SK-N-SH (cell line): ENCODE data around the gene CCDC192.

ENCODE experiments used
- CHD2 ChIP-seq: fragments of 150-350 bp; IDR thresholded peaks from 2 replicates; pipeline ENCODE4 v1.6.1; 2018; ENCODE audit warnings: low read length; ENCODE audit not compliant: partially characterized antibody
- EP300 ChIP-seq, 2 experiments: IDR thresholded peaks; 2 replicates each; pipeline versions ENCODE4 v1.4.0 to v1.6.1; 2012; ENCODE audit warnings: borderline replicate concordance in 1 of 2, low read depth in 1 of 2, low read length in 1 of 2
- FOXJ3 ChIP-seq: sonication (generic); formaldehyde crosslinking; IDR thresholded peaks from 2 replicates; pipeline ENCODE4 v1.5.1; 2020; ENCODE audit warnings: mild to moderate bottlenecking, missing genetic modification reagents
- GATA2 ChIP-seq: sonication (generic); formaldehyde crosslinking; IDR thresholded peaks from 2 replicates; pipeline ENCODE4 v1.5.0; 2020; ENCODE audit warnings: mild to moderate bottlenecking, missing genetic modification reagents
- POLR2AphosphoS5 ChIP-seq: IDR thresholded peaks from 2 replicates; pipeline ENCODE4 v1.6.1; 2012; ENCODE audit warnings: low read depth, low read length
- RAD21 ChIP-seq: IDR thresholded peaks from 2 replicates; pipeline ENCODE4 v1.6.1; 2012; ENCODE audit warnings: mild to moderate bottlenecking, low read length
- RCOR1 ChIP-seq: fragments of 150-350 bp; IDR thresholded peaks from 2 replicates; pipeline ENCODE4 v1.6.1; 2017; ENCODE audit warnings: antibody characterized with exemption, low read length
- RFX5 ChIP-seq: IDR thresholded peaks from 2 replicates; pipeline ENCODE4 v1.6.1; 2012; ENCODE audit warnings: mild to moderate bottlenecking, improper control_type of control experiment, low read length
- SIN3A ChIP-seq: IDR thresholded peaks from 2 replicates; pipeline ENCODE4 v1.6.1; 2012; ENCODE audit warnings: low read depth, mild to moderate bottlenecking, low read length, moderate library complexity, borderline replicate concordance
- SMC3 ChIP-seq: IDR thresholded peaks from 2 replicates; pipeline ENCODE4 v1.6.1; 2012; ENCODE audit warnings: low read depth, low read length, improper control_type of control experiment
- TEAD4 ChIP-seq: IDR thresholded peaks from 2 replicates; pipeline ENCODE4 v1.4.0; 2012; ENCODE audit warnings: mild to moderate bottlenecking, borderline replicate concordance; ENCODE audit not compliant: insufficient read depth
- YY1 ChIP-seq: IDR thresholded peaks from 2 replicates; pipeline ENCODE4 v1.4.0; 2012; ENCODE audit warnings: low read depth, mild to moderate bottlenecking
- TF ChIP-seq, protein P1 (sequence below): fragments of 200-600 bp; sonication (generic); IDR thresholded peaks from 2 replicates; pipeline ENCODE4 v1.6.1; 2017; ENCODE audit warnings: antibody characterized with exemption, mild to moderate bottlenecking, moderate library complexity
- TF ChIP-seq, protein P2 (sequence below): IDR thresholded peaks from 2 replicates; pipeline ENCODE4 v1.6.1; 2012; ENCODE audit warnings: mild to moderate bottlenecking, low read depth, low read length, moderate library complexity

DNA sequence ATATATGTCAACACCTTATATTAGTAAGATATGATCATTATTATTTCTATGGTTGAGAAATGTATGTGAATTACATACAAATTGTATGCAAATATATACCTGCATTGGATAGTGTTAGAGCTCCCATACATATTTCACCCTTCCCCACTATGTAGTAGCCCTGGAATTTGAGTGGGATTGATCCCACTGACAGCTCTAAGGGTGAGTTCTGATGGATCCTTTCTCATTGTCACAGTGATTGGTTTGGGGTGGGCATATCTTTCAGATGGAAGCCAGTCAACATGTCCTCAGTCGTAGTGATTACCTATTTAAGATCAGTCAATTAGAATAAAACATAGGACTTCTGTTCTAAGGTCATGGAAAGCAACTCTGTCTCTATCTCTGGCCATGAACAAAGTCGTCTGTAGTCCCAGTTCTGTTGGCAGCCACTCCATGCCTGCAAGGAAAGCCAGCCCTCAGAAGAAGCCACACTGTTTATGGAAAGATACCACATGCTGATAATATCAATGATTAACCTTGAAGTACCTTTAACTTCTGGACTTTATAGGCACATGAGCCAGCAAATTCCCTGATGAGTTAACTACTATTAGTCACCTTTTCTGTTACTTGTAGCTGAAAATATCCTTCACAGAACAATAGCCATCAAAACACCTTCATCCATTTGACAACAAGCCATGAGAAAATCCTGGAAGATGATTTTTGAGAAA is 5.1 kb upstream of the CCDC192 start:
- TF ChIP-seq EP300 (IDR thresholded peaks at IDR 0.05; ENCODE audit: borderline replicate concordance in 1 of 2, low read depth in 1 of 2, low read length in 1 of 2) (no peak), SIN3A (no peak), FOXJ3 (CRISPR knock-in tag) (no peak), RAD21 (no peak), SMC3 (no peak), RFX5 (no peak), YY1 (no peak), GATA2 (CRISPR knock-in tag) (no peak), CHD2 (no peak), RCOR1 (no peak), POLR2AphosphoS5 (no peak), TEAD4 (no peak)
- TF ChIP-seq, protein P1, sequence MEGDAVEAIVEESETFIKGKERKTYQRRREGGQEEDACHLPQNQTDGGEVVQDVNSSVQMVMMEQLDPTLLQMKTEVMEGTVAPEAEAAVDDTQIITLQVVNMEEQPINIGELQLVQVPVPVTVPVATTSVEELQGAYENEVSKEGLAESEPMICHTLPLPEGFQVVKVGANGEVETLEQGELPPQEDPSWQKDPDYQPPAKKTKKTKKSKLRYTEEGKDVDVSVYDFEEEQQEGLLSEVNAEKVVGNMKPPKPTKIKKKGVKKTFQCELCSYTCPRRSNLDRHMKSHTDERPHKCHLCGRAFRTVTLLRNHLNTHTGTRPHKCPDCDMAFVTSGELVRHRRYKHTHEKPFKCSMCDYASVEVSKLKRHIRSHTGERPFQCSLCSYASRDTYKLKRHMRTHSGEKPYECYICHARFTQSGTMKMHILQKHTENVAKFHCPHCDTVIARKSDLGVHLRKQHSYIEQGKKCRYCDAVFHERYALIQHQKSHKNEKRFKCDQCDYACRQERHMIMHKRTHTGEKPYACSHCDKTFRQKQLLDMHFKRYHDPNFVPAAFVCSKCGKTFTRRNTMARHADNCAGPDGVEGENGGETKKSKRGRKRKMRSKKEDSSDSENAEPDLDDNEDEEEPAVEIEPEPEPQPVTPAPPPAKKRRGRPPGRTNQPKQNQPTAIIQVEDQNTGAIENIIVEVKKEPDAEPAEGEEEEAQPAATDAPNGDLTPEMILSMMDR, result no peak
- TF ChIP-seq, protein P2, sequence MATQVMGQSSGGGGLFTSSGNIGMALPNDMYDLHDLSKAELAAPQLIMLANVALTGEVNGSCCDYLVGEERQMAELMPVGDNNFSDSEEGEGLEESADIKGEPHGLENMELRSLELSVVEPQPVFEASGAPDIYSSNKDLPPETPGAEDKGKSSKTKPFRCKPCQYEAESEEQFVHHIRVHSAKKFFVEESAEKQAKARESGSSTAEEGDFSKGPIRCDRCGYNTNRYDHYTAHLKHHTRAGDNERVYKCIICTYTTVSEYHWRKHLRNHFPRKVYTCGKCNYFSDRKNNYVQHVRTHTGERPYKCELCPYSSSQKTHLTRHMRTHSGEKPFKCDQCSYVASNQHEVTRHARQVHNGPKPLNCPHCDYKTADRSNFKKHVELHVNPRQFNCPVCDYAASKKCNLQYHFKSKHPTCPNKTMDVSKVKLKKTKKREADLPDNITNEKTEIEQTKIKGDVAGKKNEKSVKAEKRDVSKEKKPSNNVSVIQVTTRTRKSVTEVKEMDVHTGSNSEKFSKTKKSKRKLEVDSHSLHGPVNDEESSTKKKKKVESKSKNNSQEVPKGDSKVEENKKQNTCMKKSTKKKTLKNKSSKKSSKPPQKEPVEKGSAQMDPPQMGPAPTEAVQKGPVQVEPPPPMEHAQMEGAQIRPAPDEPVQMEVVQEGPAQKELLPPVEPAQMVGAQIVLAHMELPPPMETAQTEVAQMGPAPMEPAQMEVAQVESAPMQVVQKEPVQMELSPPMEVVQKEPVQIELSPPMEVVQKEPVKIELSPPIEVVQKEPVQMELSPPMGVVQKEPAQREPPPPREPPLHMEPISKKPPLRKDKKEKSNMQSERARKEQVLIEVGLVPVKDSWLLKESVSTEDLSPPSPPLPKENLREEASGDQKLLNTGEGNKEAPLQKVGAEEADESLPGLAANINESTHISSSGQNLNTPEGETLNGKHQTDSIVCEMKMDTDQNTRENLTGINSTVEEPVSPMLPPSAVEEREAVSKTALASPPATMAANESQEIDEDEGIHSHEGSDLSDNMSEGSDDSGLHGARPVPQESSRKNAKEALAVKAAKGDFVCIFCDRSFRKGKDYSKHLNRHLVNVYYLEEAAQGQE, result no peak
